ENCODE measurements around the gene UVRAG. TPM values are rescaled to one million over a fixed set of nuclear protein-coding genes. Genes with fewer than 3 reads are reported as not detected.

Gene UVRAG
- total RNA-seq, 1 donor from 2014 or later = 14.7 TPM

DNA sequence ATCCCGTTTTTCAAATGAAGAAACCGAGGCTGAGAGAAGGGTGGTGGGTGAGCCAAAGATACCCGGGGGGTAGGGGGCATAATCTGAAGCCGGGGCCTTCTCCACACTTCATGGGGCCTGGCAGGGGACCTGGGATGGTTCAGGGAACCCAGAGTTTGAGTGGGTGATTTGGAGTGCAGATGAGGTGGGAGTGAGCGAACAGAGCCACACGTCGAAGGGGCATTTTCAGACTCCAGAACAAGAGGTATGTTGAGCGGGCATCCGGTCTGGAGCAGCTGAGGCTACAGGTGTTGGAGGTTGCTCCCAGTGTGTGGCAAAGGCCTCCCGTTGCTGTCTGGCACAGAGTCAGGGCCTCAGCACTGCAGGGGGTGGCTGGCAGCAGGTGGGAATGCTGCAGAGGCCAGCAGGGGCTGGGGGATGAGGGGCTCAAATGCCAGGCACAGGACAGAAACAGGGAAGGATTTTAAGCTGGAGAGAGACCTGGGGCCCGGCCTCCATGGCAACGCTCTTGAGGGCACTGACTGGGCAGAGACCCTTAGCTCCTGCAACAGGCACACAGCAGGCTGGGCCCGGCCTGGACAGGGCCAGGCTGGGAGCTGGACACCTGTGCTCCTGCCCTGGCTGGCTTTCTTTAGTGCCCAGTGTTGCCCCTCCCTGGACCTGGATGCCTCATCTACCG, 345.1 kb downstream of the UVRAG start:
- no peak overlapping the region for H3K4me3 ChIP-seq
- no peak overlapping the region for H3K27ac ChIP-seq
- H3K27me3 ChIP-seq = no peaks in the 10 kb centered on the region
- no peaks in the 10 kb centered on the region for H3K9me3 ChIP-seq
- DNase-seq (ENCODE audit: extremely low spot score in 2 of 2) = no peak
- intact Hi-C loops (cut with DNase I) = loop anchor here (10.0 kb wide), 1 partner anchor 1125 kb away; no protein-coding TSS in a partner anchor
- H3K36me3 ChIP-seq = no peaks in the 10 kb centered on the region
- TF ChIP-seq, protein P1, sequence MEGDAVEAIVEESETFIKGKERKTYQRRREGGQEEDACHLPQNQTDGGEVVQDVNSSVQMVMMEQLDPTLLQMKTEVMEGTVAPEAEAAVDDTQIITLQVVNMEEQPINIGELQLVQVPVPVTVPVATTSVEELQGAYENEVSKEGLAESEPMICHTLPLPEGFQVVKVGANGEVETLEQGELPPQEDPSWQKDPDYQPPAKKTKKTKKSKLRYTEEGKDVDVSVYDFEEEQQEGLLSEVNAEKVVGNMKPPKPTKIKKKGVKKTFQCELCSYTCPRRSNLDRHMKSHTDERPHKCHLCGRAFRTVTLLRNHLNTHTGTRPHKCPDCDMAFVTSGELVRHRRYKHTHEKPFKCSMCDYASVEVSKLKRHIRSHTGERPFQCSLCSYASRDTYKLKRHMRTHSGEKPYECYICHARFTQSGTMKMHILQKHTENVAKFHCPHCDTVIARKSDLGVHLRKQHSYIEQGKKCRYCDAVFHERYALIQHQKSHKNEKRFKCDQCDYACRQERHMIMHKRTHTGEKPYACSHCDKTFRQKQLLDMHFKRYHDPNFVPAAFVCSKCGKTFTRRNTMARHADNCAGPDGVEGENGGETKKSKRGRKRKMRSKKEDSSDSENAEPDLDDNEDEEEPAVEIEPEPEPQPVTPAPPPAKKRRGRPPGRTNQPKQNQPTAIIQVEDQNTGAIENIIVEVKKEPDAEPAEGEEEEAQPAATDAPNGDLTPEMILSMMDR (IDR thresholded peaks at IDR 0.05) = no peak
- TF ChIP-seq POLR2A (IDR thresholded peaks at IDR 0.05) = no peak
- no peak for TF ChIP-seq POLR2AphosphoS5 (IDR thresholded peaks at IDR 0.05; ENCODE audit: insufficient read depth in 1 of 2, low read depth in 1 of 2)
- H3K4me1 ChIP-seq = peaks cover 15% of the 10 kb centered on the region

DNA sequence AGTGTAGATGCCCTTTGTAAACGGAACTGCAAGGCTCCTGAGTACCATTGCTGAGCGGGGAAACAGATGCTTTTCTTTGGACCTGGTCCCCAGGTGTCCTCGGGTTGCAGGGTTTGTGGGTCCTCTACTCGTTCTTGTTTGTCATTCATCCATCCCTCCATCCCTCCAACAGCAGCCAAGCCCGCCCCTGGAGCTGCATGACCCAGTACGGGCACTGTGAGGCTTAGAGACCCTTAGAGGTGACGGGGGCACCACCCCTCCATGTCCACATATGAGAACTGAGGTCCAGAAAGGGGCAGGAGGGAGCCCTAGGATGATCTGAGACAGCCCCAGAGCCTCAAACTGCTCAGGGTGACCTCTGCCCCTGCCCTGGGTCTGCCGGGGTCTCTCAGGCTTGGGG, 345.8 kb downstream of the UVRAG start:
- Histone ChIP-seq H3K4me1 (peaks cover 15% of the 10 kb centered on the region), H3K9me3 (no peaks in the 10 kb centered on the region), H3K4me3 (no peak overlapping the region), H3K27ac (no peak overlapping the region), H3K36me3 (no peaks in the 10 kb centered on the region), H3K27me3 (no peaks in the 10 kb centered on the region)
- no peak for TF ChIP-seq POLR2AphosphoS5 (IDR thresholded peaks at IDR 0.05; ENCODE audit: insufficient read depth in 1 of 2, low read depth in 1 of 2)
- no peak for TF ChIP-seq POLR2A (IDR thresholded peaks at IDR 0.05)
- intact Hi-C loops (cut with DNase I) = no loop called here
- no peak for DNase-seq (ENCODE audit: extremely low spot score in 2 of 2)

DNA sequence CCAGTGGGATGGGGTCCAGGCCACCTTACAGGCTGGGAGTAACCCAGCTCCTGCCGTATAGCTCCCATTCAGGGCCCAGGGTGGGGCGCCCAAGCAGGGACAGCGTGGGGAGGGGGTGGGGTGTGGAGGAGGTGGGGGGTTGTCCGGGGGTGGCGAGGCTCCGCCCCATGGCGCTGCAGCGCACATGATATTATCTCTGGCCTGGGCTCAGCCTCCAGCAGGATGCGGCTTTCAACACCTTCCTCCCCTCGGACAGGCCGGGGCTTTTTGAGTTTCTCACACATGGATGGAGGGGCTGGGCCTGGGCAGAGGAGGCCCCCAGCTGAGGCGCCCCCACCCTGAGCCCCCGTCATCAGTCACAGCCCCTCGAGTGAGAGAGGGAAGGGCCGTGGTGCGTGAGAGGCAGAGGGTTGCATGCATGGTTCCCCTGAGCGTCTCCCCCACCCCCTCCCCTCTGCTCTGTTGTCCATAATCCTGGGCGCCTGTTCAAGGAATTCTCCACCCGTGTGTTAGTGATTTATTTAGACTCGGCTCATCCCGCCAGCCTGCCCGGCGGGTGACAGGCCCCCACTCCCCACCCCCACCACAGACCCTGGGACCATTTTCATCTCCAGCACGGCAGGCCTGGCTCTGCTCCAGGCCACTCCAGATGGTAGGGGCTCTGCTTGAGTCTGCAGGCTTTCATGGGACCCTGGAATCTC, 346.4 kb downstream of the UVRAG start:
- no peaks in the 10 kb centered on the region for H3K36me3 ChIP-seq
- no peak for DNase-seq (ENCODE audit: extremely low spot score in 2 of 2)
- H3K9me3 ChIP-seq = no peaks in the 10 kb centered on the region
- H3K4me1 ChIP-seq = peaks cover 15% of the 10 kb centered on the region
- TF ChIP-seq POLR2A (IDR thresholded peaks at IDR 0.05) (no peak), POLR2AphosphoS5 (IDR thresholded peaks at IDR 0.05; ENCODE audit: insufficient read depth in 1 of 2, low read depth in 1 of 2) (no peak)
- TF ChIP-seq, protein P1 (IDR thresholded peaks at IDR 0.05) = no peak
- intact Hi-C loops (cut with DNase I) = no loop called here
- peak overlapping the region in 1 of 2 donors; percentile 34 for H3K4me3 ChIP-seq
- H3K27ac ChIP-seq = no peak overlapping the region
- H3K27me3 ChIP-seq = no peaks in the 10 kb centered on the region

DNA sequence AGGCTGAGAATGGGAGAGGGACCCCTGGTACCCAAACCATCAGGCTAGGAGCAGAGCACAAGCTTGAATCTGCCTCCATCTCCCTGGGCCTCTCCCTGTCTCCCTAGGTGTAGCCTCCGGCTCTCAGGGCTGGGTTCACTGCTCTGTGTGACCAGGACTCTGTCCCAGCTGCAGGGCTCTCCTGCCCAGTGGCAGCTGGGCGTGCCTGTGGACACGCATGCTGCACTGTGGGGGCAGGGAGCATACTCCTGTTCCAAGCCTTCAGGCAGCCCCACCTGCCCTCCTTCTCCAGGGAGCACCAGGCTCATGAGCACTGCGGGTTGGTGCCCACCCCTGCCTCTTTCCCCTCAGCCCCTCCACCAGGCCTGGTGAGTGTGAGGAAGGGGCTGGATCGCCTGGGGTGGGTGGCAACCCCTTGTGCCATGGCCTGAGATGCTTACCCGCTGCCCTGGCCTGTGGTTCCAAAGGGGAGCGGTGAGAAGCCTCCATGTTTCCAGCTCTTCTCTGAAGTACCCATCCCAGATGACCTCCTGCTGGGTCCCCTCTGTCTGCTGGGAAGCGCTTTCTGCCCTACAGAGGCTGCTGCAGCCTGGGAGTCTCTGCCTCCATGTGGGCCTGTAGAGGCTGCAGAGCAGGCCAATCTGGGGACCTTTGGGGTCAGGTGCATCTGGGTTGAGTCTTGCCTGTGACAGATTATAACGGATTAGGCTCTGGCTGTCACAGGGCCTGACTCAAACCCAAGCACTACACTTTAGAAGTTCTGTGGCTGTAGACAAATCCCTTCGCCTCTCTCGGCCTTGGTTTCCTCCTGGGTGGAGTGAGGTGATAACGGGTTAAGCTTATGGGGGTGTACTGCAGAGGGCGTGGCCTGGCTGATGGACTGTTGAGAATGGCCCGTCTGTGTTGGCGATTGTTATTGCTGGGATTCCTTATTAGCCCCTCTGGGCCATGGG, 347.6 kb downstream of the UVRAG start:
- intact Hi-C loops (cut with DNase I) = no loop called here
- TF ChIP-seq, protein P1 (IDR thresholded peaks at IDR 0.05) = no peak
- TF ChIP-seq POLR2AphosphoS5 (IDR thresholded peaks at IDR 0.05; ENCODE audit: insufficient read depth in 1 of 2, low read depth in 1 of 2) = no peak
- no peak for TF ChIP-seq POLR2A (IDR thresholded peaks at IDR 0.05)
- Histone ChIP-seq H3K4me1 (peaks cover 15% of the 10 kb centered on the region), H3K27me3 (no peaks in the 10 kb centered on the region), H3K27ac (no peak overlapping the region), H3K36me3 (no peaks in the 10 kb centered on the region), H3K4me3 (no peak overlapping the region), H3K9me3 (no peaks in the 10 kb centered on the region)
- DNase-seq (ENCODE audit: extremely low spot score in 2 of 2) = no peak

DNA sequence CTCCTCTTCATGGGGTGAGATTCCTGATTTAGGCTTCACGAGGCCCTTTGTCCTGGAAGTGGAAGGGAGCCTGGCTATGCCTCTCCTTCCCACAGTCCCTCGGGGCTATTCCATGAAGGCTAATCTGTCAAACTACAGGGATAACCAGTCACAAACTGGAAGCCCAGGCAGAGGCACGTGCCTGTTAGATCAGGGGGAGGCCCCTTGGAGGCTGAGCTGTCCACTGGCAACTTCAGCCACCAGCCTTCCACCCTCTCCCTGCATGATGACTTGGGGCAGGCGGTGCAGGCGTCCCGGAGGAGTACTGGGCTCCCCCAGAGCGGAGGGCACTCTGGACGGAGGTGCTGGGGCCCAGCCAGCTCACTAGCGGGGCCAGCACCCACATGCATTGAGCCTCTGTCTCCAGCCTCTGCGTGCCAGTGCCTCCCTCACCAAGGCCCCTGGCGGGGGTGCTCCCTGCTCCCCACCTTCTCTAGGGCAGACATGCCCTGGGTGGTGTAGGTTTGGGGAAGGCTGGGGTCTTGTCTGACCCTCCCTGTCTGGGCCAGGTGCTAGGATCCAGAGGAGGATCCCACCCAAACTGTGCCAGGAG, 348.4 kb downstream of the UVRAG start:
- no peak overlapping the region for H3K27ac ChIP-seq
- no peak for DNase-seq (ENCODE audit: extremely low spot score in 2 of 2)
- no peaks in the 10 kb centered on the region for H3K27me3 ChIP-seq
- H3K36me3 ChIP-seq = no peaks in the 10 kb centered on the region
- TF ChIP-seq POLR2AphosphoS5 (IDR thresholded peaks at IDR 0.05; ENCODE audit: insufficient read depth in 1 of 2, low read depth in 1 of 2) = no peak
- TF ChIP-seq, protein P1 (IDR thresholded peaks at IDR 0.05) = no peak
- no peak for TF ChIP-seq POLR2A (IDR thresholded peaks at IDR 0.05)
- H3K9me3 ChIP-seq = no peaks in the 10 kb centered on the region
- intact Hi-C loops (cut with DNase I) = no loop called here
- H3K4me3 ChIP-seq = no peak overlapping the region
- peaks cover 15% of the 10 kb centered on the region for H3K4me1 ChIP-seq
